Bone marrow (tissue), 2 donors: Measurements from ENCODE around the gene DENND1B.
"Not testable (repeated sequence)": the region's sequence is repeated elsewhere in the genome, so short reads cannot be mapped to it uniquely, and the experiment has no call there.

ENCODE experiments used
- DNase-seq, 2 donors: peaks; one replicate each; lab custom pipeline; 2025; lab: John Stamatoyannopoulos, UW

Gene DENND1B

GRCh38 chr1:197622371-197622770 lies 152.9 kb downstream of the DENND1B start:
- no peak for DNase-seq

GRCh38 chr1:197621761-197622160 lies 153.5 kb downstream of the DENND1B start:
- no peak for DNase-seq

GRCh38 chr1:197620714-197621163 lies 154.5 kb downstream of the DENND1B start:
- no peak for DNase-seq

- peak in 1 of 2 donors; percentile 12 for DNase-seq
These were observed 156.2 kb downstream of the DENND1B start for GRCh38 chr1:197619008-197619640.

- no peak for DNase-seq
These were observed 157.2 kb downstream of the DENND1B start for GRCh38 chr1:197618061-197618460.

GRCh38 chr1:197615693-197616011 lies 159.6 kb downstream of the DENND1B start:
- no peak for DNase-seq

GRCh38 chr1:197614916-197615692 lies 160.2 kb downstream of the DENND1B start:
- peak in 1 of 2 donors; percentile 31 for DNase-seq

- no peak for DNase-seq
These were observed 169.0 kb downstream of the DENND1B start for GRCh38 chr1:197606168-197606845.

GRCh38 chr1:197604302-197604701 lies 171.0 kb downstream of the DENND1B start:
- DNase-seq, result no peak

GRCh38 chr1:197600751-197601150 lies 174.5 kb downstream of the DENND1B start:
- no peak for DNase-seq

- no peak for DNase-seq
These were observed 175.5 kb downstream of the DENND1B start for GRCh38 chr1:197599789-197600188.

- no peak for DNase-seq
These were observed 176.3 kb downstream of the DENND1B start for GRCh38 chr1:197598935-197599334.

- no peak for DNase-seq
These were observed 179.9 kb downstream of the DENND1B start for GRCh38 chr1:197595304-197595904.

GRCh38 chr1:197590687-197591086 lies 184.6 kb downstream of the DENND1B start:
- DNase-seq, result no peak

GRCh38 chr1:197585809-197586208 lies 189.5 kb downstream of the DENND1B start:
- no peak for DNase-seq

- DNase-seq, result no peak
These were observed 197.7 kb downstream of the DENND1B start for GRCh38 chr1:197577580-197577979.

- not testable (repeated sequence) for DNase-seq
These were observed 199.7 kb downstream of the DENND1B start for GRCh38 chr1:197575531-197575930.

GRCh38 chr1:197572169-197572568 lies 203.1 kb downstream of the DENND1B start:
- DNase-seq, result no peak

GRCh38 chr1:197567442-197567841 lies 207.8 kb downstream of the DENND1B start:
- no peak for DNase-seq

- DNase-seq, result no peak
These were observed 214.2 kb downstream of the DENND1B start for GRCh38 chr1:197561041-197561440.

GRCh38 chr1:197559655-197560054 lies 215.6 kb downstream of the DENND1B start:
- DNase-seq, result no peak

- no peak for DNase-seq
These were observed 216.0 kb downstream of the DENND1B start for GRCh38 chr1:197559244-197559643.

- DNase-seq, result no peak
These were observed 218.0 kb downstream of the DENND1B start for GRCh38 chr1:197557302-197557701.
